Measurements from ENCODE around the gene PKN2.

Gene PKN2

GRCh38 chr1:88683541-88684481 is at the start of gene PKN2:
TSS of gene PKN2 (plus strand) at chr1:88684273. CDS start at chr1:88684581, 308 bp downstream.
- ChIA-PET CTCF (interaction anchor here (0.7 to 1.6 kb wide), 3 partner anchors 9 to 28 kb away, joined by 3 to 7 read pairs (median 3); no protein-coding TSS in a partner anchor), POLR2A (ENCODE audit: low non-redundant PET) (interaction anchor here (0.6 to 1.1 kb wide), 4 partner anchors 8 to 146 kb away, joined by 3 to 7 read pairs (median 4); no protein-coding TSS in a partner anchor)
- TF ChIP-seq CTCF (conservative IDR thresholded peaks at IDR 0.05; ENCODE audit: low read depth) = no peak
- DNase-seq (ENCODE audit: low spot score) = peak; percentile 96
- peak within 1 kb of the TSS; percentile 99 for H3K27ac ChIP-seq

GRCh38 chr1:88634538-88634937 is 49.5 kb upstream of the PKN2 start:
- POLR2A ChIA-PET (ENCODE audit: low non-redundant PET) = no interaction called here
- no peak overlapping the region for H3K27ac ChIP-seq
- no peak for TF ChIP-seq CTCF (conservative IDR thresholded peaks at IDR 0.05; ENCODE audit: low read depth)
- CTCF ChIA-PET = no interaction called here
- DNase-seq (ENCODE audit: low spot score) = no peak

- H3K27ac ChIP-seq = no peak overlapping the region
- no peak for TF ChIP-seq CTCF (conservative IDR thresholded peaks at IDR 0.05; ENCODE audit: low read depth)
- CTCF ChIA-PET = no interaction called here
- DNase-seq (ENCODE audit: low spot score) = no peak
- POLR2A ChIA-PET (ENCODE audit: low non-redundant PET) = no interaction called here
Measured at GRCh38 chr1:88640060-88640459, 44.0 kb upstream of the PKN2 start.

- DNase-seq (ENCODE audit: low spot score) = no peak
- POLR2A ChIA-PET (ENCODE audit: low non-redundant PET) = no interaction called here
- H3K27ac ChIP-seq = no peak overlapping the region
- TF ChIP-seq CTCF (conservative IDR thresholded peaks at IDR 0.05; ENCODE audit: low read depth) = no peak
- CTCF ChIA-PET = no interaction called here
Measured at GRCh38 chr1:88645886-88646285, 38.2 kb upstream of the PKN2 start.

GRCh38 chr1:88646476-88647248 is 37.4 kb upstream of the PKN2 start:
- no peak overlapping the region for H3K27ac ChIP-seq
- POLR2A ChIA-PET (ENCODE audit: low non-redundant PET) = no interaction called here
- CTCF ChIA-PET = interaction anchor here (0.6 to 0.9 kb wide), 4 partner anchors 85 to 1028 kb away, joined by 3 to 5 read pairs (median 3); no protein-coding TSS in a partner anchor
- TF ChIP-seq CTCF (conservative IDR thresholded peaks at IDR 0.05; ENCODE audit: low read depth) = no peak
- no peak for DNase-seq (ENCODE audit: low spot score)

GRCh38 chr1:88647249-88647645 is 36.8 kb upstream of the PKN2 start:
- POLR2A ChIA-PET (ENCODE audit: low non-redundant PET) = no interaction called here
- no peak for TF ChIP-seq CTCF (conservative IDR thresholded peaks at IDR 0.05; ENCODE audit: low read depth)
- CTCF ChIA-PET = interaction anchor here (0.6 to 0.9 kb wide), 3 partner anchors 85 to 229 kb away, joined by 3 to 5 read pairs (median 3); no protein-coding TSS in a partner anchor
- DNase-seq (ENCODE audit: low spot score) = peak; percentile 60
- no peak overlapping the region for H3K27ac ChIP-seq

All from RWPE1 (cell line).